CMK (cell line): ENCODE data around the gene LRRC18.

Experiments
- DNase-seq: peaks from one replicate; pipeline ENCODE4 v3.0.0-alpha.2; 2010; ENCODE audit warnings: low read depth

LRRC18 gene

GRCh38 chr10:48907730-48908129 is 31.9 kb downstream of the LRRC18 start:
- no peak for DNase-seq

- DNase-seq = no peak
Observed at GRCh38 chr10:48906841-48907240, 32.8 kb downstream of the LRRC18 start.

GRCh38 chr10:48905311-48905710 is 34.3 kb downstream of the LRRC18 start:
- DNase-seq = no peak

- DNase-seq = no peak
Observed at GRCh38 chr10:48904861-48905260, 34.8 kb downstream of the LRRC18 start.

GRCh38 chr10:48903151-48903550 is 36.5 kb downstream of the LRRC18 start:
- DNase-seq = no peak

- DNase-seq = no peak
Observed at GRCh38 chr10:48902096-48902495, 37.5 kb downstream of the LRRC18 start.

GRCh38 chr10:48901319-48901718 is 38.3 kb downstream of the LRRC18 start:
- no peak for DNase-seq

- DNase-seq = peak; percentile 26
Observed at GRCh38 chr10:48900371-48900801, 39.3 kb downstream of the LRRC18 start.

- no peak for DNase-seq
Observed at GRCh38 chr10:48899781-48900180, 39.9 kb downstream of the LRRC18 start.

- DNase-seq = no peak
Observed at GRCh38 chr10:48898426-48898825, 41.2 kb downstream of the LRRC18 start.

- DNase-seq = no peak
Observed at GRCh38 chr10:48897441-48897790, 42.2 kb downstream of the LRRC18 start.

GRCh38 chr10:48896756-48897440 is 42.7 kb downstream of the LRRC18 start:
- no peak for DNase-seq

GRCh38 chr10:48895803-48896195 is 43.8 kb downstream of the LRRC18 start:
- DNase-seq = no peak

- DNase-seq = no peak
Observed at GRCh38 chr10:48894911-48895802, 44.5 kb downstream of the LRRC18 start.

- DNase-seq = no peak
Observed at GRCh38 chr10:48890888-48891850, 48.5 kb downstream of the LRRC18 start.

GRCh38 chr10:48887982-48888381 is 51.7 kb downstream of the LRRC18 start:
- no peak for DNase-seq

- DNase-seq = peak; percentile 4
Observed at GRCh38 chr10:48885376-48885775, 54.3 kb downstream of the LRRC18 start.

GRCh38 chr10:48884179-48885045 is 55.2 kb downstream of the LRRC18 start:
- no peak for DNase-seq

- DNase-seq = no peak
Observed at GRCh38 chr10:48883701-48884100, 55.9 kb downstream of the LRRC18 start.

- DNase-seq = no peak
Observed at GRCh38 chr10:48882881-48883280, 56.8 kb downstream of the LRRC18 start.

- no peak for DNase-seq
Observed at GRCh38 chr10:48881937-48882336, 57.7 kb downstream of the LRRC18 start.
